Measurements from ENCODE around the gene NPW. TPM values are rescaled to one million over a fixed set of nuclear protein-coding genes. Genes with fewer than 3 reads are reported as not detected.

Gene NPW
- total RNA-seq, 1 donor from 2014 or later = 0.46 TPM

DNA sequence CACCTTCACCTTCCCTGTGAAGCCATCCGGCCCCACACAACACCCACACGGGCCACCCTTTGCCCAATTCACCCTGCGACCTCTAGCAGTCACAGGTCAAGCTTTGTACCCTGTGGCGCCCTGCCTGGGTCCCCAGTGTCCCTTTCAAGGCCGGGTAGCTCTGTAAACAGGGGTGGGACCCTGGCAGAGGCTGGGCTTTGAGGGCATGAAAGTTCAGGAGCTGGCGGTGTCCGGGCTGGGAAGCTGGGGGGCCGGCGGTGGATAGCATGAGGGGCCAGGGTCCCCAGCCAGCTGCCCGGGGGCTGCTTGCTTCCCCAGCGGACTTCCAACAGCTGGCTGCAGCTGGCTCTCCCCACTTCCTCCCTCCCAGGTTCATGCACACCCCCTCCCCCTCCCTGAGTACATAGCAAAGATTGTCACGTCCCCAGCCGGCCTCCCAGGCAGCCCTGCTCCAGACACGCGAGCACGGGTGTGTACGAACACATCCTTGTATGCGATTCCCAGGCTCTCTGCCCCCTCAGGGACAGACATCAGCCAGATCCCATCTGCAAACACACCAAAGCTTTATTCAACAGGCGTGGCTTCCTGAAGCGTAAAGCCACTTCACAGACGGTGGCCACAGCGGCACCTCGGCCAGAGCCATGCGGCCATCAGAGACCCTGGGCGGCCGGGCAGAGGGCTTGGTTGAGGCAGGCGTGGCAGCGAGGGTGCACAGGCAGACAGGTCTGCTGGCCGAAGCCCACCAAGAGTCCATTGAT lies 19.9 kb downstream of the NPW start:
- H3K4me3 ChIP-seq (ENCODE audit: low read depth, low read length) = no peak overlapping the region
- TF ChIP-seq, protein P1, sequence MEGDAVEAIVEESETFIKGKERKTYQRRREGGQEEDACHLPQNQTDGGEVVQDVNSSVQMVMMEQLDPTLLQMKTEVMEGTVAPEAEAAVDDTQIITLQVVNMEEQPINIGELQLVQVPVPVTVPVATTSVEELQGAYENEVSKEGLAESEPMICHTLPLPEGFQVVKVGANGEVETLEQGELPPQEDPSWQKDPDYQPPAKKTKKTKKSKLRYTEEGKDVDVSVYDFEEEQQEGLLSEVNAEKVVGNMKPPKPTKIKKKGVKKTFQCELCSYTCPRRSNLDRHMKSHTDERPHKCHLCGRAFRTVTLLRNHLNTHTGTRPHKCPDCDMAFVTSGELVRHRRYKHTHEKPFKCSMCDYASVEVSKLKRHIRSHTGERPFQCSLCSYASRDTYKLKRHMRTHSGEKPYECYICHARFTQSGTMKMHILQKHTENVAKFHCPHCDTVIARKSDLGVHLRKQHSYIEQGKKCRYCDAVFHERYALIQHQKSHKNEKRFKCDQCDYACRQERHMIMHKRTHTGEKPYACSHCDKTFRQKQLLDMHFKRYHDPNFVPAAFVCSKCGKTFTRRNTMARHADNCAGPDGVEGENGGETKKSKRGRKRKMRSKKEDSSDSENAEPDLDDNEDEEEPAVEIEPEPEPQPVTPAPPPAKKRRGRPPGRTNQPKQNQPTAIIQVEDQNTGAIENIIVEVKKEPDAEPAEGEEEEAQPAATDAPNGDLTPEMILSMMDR (conservative IDR thresholded peaks at IDR 0.05; ENCODE audit: low read depth, low read length) = no peak
- DNase-seq (ENCODE audit: low read depth) = no peak

GRCh38 chr16:2040041-2040786 lies 20.6 kb downstream of the NPW start:
- DNase-seq (ENCODE audit: low read depth) = no peak
- no peak overlapping the region for H3K4me3 ChIP-seq (ENCODE audit: low read depth, low read length)
- TF ChIP-seq, protein P1 (conservative IDR thresholded peaks at IDR 0.05; ENCODE audit: low read depth, low read length) = no peak

DNA sequence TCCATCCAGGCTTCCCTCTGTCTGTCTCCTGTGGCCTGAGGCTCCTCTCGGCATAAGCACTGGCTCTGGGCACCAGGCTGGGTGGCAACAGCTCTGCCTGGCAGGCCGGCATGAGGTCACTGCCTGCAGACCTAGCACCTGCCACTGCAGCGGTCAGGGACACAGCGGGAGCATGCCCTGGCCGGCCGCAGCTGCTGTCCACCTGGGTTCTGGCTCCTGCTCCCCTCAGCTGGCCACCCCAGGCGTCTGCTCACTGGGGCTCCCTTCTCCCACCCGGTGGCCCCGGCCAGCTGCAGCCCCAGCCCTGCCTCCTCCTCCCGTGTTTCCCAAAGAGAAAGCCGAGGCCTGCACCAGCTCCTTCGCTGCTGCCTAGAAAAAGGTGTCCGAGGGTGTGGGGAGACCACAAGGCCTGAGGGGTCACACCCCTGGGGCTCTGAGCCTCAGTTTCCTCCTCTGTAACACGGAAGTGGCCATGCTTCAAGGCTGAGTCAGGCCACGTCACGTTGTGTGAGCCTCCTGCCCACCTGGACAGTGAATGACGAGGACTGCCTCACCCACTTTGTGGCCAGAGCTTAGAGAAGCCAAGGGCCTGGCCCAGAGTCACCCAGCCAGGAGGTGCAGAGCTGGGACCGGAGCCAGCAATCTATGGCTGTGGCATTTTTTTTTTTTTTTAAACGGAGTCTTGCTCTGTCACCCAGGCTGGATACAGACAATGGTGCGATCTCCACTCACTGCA lies 21.4 kb downstream of the NPW start:
- TF ChIP-seq, protein P1 (conservative IDR thresholded peaks at IDR 0.05; ENCODE audit: low read depth, low read length) = no peak
- DNase-seq (ENCODE audit: low read depth) = no peak
- no peak overlapping the region for H3K4me3 ChIP-seq (ENCODE audit: low read depth, low read length)

- TF ChIP-seq, protein P1 (conservative IDR thresholded peaks at IDR 0.05; ENCODE audit: low read depth, low read length) = no peak
- DNase-seq (ENCODE audit: low read depth) = no peak
- no peak overlapping the region for H3K4me3 ChIP-seq (ENCODE audit: low read depth, low read length)
These were observed 22.8 kb downstream of the NPW start for GRCh38 chr16:2042171-2042985.

DNA sequence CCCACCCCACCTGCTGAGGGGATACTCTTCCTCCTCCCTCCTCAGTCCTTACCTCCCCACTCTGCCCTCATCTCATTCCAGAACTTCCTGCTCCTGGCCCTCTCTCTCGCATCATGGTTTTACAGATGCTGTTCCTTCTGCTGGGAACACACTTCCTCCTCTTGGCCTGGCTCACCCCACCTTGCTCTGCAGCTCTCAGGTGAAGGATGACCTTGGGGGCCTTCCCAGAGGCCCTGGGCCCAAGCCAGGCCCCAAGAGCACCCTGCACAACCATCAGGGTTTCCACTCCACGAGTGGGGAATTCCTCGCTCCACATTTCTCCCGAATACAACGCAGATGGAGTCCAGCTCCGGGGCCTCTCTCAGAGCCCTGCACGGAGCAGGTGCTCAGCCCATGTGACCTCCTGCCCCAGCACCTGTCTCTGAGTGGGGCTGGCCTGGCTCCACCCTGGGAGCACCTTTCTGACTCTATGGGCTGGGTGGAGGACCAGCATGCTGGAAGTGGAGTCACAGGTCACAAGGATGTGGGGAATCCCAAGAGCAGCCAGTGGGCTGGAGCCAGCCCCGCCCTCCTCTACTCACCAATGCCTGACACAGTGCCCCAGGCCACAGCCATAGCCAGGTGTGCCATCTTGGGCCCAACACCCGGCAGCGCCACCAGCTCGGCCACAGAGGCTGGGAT lies 23.5 kb downstream of the NPW start:
- TF ChIP-seq, protein P1 (conservative IDR thresholded peaks at IDR 0.05; ENCODE audit: low read depth, low read length) = no peak
- no peak overlapping the region for H3K4me3 ChIP-seq (ENCODE audit: low read depth, low read length)
- DNase-seq (ENCODE audit: low read depth) = no peak

Measured in epithelial cell of proximal tubule (primary cell).